Activated CD8-positive, alpha-beta memory T cell treated with anti-CD3 and anti-CD28 coated beads for 48 hours (primary cell): ENCODE results near the gene C2orf69.
A peak's percentile ranks its signal among the peaks of the same experiment; 100 is the strongest.

Experiments
- DNase-seq, 3 experiments: peaks; one replicate each; pipeline ENCODE4 v3.0.0-alpha.2; 2020; ENCODE audit warnings: low read depth in 2 of 3, low spot score in 2 of 3

C2orf69 gene, protein sequence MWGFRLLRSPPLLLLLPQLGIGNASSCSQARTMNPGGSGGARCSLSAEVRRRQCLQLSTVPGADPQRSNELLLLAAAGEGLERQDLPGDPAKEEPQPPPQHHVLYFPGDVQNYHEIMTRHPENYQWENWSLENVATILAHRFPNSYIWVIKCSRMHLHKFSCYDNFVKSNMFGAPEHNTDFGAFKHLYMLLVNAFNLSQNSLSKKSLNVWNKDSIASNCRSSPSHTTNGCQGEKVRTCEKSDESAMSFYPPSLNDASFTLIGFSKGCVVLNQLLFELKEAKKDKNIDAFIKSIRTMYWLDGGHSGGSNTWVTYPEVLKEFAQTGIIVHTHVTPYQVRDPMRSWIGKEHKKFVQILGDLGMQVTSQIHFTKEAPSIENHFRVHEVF

DNA sequence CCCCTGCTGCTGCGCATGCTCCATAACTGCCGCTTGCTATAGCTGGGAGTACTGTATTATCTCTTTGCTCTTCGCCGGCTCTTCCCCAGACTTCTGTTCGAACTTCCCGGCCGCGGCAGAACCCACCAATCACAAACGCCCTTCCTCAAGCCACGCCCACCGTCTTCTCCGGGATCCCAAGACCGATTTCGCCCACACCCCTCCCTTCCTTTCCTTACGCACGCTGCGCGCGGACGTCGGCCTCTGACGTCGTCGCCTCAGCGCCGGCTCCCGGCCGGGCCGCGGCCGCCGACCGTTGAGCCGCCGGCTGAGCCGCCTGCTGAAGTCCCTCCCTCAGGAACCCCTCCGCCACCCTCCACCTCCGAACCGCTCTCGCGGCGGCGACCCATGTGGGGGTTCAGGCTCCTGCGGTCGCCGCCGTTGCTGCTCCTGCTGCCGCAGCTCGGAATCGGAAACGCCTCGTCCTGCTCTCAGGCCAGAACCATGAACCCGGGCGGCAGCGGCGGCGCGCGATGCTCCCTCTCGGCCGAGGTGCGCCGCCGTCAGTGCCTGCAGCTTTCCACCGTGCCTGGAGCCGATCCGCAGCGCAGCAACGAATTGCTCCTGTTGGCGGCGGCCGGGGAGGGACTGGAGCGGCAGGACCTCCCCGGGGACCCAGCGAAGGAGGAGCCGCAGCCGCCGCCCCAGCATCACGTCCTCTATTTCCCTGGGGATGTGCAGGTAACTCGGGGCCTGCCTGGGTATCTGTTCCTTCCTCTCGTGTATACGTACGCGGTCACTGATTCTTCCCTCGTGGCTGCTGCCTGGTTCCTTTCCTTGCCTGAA, at the start of gene C2orf69:
TSS of gene C2orf69 (plus strand) at position 242 of the 825 bp plus-strand sequence. CDS start at position 388, 146 bp downstream.
- DNase-seq, result peak; percentile 81 to 89 (median 85)

GRCh38 chr2:199862788-199863187, 48.3 kb upstream of the C2orf69 start:
- no peak for DNase-seq

DNA sequence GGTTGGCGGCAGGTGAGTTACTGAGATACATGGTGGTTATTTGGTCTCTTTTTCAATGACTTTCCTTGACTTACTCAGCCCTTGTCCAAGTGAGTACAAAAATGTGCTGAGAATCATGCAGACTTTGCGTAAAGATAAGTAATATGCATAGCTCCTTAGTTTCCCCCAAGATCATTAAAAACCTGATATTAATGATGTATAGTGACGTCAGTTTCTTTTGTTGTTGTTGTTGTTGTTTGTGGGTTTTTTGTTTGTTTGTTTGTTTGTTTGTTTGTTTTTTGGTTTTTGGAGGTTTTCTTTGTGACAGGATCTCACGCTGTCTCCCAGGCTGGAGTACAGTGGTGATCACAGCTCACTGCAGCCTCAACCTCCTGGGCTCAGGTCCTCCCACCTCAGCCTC, 45.2 kb upstream of the C2orf69 start:
- DNase-seq, result no peak

DNA sequence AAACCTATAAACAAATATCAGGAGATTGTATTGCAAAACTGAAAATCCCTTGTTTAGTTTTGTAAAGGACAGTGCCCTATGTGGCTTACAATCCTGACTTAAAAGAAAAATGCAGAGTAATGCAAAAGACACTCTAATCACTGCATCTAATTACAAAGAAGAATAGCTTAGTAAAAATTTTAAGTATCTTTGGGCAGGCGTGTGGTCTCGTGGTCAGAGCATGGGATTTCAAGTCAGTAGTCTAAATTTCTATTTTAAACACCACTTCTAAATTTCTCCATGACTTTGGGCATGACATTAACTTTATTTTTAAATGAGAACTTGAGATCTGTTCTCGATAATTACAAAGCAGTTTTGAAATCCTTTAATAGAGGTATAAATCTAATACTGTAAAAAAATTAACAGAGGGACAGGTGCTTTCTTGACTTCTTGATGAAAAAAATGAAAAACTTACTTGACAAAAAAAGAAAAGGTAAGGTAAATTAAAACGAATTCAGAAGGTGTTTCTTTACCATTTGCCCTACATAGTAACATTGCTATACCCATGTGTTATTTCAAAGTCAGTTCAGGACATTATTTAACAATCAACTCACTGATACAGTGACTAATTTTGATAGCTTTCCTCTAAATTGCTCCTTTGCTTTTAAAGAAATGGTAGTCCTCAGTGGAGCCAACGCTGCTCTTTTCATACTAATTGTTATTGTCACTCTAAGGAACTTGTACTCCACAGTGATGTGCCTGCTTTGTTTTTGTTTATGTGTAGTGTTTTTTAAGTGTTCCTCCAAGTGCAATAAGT, 42.5 kb upstream of the C2orf69 start:
- no peak for DNase-seq

- DNase-seq, result no peak
Observed at GRCh38 chr2:199869227-199869541, 41.9 kb upstream of the C2orf69 start.

GRCh38 chr2:199869653-199870052, 41.4 kb upstream of the C2orf69 start:
- no peak for DNase-seq

DNA sequence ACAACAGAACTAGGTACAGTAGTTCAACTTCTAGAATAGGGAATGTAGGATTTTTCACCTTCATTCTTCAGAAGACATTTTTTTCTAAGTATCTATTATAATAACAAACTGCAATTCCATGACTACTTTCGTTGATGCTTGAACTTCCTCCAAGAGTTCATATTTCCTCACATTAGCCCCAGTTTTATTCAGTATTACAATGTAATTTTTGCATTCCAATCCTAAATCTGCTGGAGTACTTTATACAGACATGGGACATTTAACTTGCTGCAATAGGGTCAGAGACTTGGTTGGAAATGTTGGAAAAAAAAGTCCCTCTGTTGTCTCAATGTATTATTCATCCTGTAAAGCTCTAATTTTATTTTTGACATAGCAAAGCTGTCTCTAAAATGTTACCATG, 40.5 kb upstream of the C2orf69 start:
- DNase-seq, result no peak

DNA sequence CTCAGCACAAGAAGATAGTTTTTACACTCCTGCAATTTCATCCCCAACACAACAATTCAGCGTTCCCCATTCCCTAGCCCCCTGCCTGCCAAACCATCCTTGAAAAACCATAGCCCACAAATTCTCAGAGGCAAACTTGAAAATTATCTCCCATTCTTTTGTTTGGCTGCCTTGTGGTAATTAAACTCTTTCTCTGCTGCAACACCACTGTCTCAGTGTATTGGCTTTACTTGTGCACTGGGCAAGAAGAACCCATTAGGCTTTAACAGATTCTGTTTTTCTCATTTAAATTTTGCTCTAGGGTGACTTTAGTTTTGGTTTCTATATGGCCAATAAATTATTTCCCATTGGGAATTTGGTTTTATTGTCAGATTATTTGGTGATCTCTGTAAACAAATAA, 36.9 kb upstream of the C2orf69 start:
- no peak for DNase-seq

- DNase-seq, result no peak
Observed at GRCh38 chr2:199875400-199875799, 35.7 kb upstream of the C2orf69 start.

GRCh38 chr2:199882667-199883066, 28.4 kb upstream of the C2orf69 start:
- no peak for DNase-seq

- DNase-seq, result no peak
Observed at GRCh38 chr2:199883474-199884212, 27.4 kb upstream of the C2orf69 start.

GRCh38 chr2:199895406-199895805, 15.7 kb upstream of the C2orf69 start:
- DNase-seq, result no peak

DNA sequence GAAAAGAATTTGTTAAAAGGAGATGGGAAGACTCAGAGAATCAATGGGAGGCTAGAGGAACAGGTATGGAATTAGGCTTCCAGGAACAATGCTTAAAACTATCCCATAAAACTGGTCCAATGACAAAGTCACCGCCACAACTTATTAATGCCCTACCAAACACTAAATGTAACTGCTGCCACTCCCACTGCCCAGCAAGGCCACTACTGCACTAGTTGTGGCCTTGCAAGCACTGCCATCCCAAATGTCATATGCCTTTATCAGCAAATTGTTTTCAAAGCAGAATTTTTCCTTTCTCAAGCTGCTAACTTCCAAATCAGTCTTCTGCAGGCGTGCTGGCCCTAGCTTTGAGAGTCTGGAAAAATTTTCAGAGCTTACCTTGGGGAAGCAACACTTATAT, 14.5 kb upstream of the C2orf69 start:
- DNase-seq, result no peak

DNA sequence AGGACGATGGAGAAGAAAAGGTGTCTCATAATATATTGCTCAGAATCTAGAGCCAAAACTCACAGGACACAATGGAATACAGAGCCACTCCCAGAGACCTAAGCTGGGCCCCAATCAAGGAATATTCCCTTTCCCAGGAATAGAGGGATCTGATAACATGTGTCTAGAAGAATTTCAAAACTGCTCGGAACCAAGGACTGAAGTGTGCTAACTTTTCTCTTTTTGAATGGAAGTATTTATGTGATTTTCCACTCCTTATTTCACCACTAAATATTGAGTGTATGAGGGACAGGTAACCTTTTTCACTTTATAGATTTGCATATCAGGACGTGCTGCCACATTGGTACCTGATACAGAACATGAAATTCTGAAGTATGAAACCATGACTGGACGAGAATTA, 9.2 kb upstream of the C2orf69 start:
- no peak for DNase-seq

GRCh38 chr2:199902486-199903110, 8.5 kb upstream of the C2orf69 start:
- DNase-seq, result no peak

GRCh38 chr2:199903111-199903510, 8.0 kb upstream of the C2orf69 start:
- DNase-seq, result no peak

DNA sequence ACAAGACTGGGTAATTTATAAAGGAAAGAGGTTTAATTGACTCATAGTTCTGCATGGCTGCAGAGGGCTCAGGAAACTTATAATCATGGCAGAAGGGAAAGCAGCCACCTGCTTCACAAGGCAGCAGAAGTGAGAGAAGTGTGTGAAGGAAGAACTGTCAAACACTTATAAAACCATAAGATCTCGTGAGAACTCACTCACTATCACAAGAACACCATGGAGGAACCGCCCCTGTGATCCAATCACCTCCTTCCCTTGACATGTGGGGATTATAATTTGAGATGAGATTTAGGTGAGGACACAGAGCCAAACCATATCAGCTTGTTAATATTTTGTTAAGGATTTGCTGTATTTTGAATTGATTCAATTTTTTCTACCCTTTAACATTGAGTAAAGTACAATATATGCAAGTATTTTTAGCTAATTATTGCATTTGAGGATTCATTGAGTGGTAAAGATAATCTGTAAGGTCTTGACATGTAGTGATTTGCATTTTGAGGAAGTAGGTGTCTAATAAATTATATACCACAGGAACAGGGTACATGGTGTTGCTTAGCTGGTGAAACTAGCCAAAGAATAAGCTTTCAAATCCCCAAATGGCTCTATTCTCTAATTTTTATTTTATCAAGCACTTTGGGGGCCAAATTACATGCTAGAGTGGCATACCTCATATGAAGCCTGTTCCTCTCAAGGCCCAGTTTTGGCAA, 3.9 kb upstream of the C2orf69 start:
- no peak for DNase-seq

GRCh38 chr2:199910338-199911051, 598 bp upstream of the C2orf69 start:
- DNase-seq, result no peak

DNA sequence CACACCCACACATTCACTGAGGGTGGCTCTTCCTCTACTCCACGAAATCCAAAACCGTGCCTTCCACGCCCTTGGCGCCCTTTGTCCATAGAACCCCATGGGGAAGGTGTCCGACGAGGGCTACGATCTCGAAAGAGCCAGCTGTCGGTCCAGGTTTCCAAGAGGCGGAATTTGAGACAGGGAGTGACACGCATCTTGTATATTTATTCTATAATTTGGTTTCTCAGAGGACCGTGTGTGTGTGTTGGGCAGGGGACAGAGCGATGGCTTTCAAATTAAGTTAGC, 726 bp downstream of the C2orf69 start:
- DNase-seq, result no peak
